Mammary microvascular endothelial cell (primary cell): ENCODE data around the gene CCM2L. TPM values are rescaled to one million over a fixed set of nuclear protein-coding genes. Genes with fewer than 3 reads are reported as not detected.

Experiments
- total RNA-seq: library from RNA; depleted of rRNA; stranded (reverse); fragments of >200 nt; gene quantifications from 2 replicates; pipeline ENCODE4 v1.2.3, GENCODE V29; 2015

The CCM2L gene
- 12.3 and 13.9 TPM in 2 replicates for total RNA-seq

DNA sequence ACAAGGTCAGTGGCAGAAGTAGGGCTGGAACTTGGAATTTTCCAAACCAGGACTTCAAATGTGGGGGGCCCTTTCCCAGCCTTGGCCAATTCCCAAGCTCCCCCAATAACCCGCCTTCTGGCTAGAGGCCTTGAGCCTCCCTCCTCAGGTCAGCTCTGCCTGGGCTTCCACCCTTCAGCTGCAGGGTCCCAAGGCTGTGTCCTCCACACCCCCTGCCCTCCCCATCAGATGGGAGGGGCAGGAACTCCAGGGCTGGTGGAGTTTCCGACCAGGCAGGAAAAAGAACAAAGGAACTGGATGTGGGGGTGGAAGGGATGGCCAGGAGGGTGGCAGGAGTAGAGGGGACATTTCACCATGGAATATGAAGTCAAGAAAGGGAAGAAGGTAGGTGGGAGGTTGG is at the start of gene CCM2L:
TSS of gene CCM2L (plus strand) at position 338 of the 400 bp plus-strand sequence. CDS start at position 355, 17 bp downstream.

GRCh38 chr20:31967830-31968249 is 42.4 kb upstream of the CCM2L start, which contains the start of gene XKR7:
TSS of gene XKR7 (plus strand) at chr20:31968151. CDS start at chr20:31968176, 25 bp downstream.

GRCh38 chr20:32052090-32052777 is 42.0 kb downstream of the CCM2L start, which contains the start of gene HCK:
TSS of gene HCK (plus strand) at chr20:32052242.

Other genes starting within 250 kb of the CCM2L start
- 1.4 and 2.7 TPM in 2 replicates for gene MYLK2, start 191.1 kb upstream of the CCM2L start, total RNA-seq
- not detected in 2 replicates for gene FOXS1, start 164.8 kb upstream of the CCM2L start, total RNA-seq
- 0.44 TPM in 1 of 2 replicates, not detected in the other for gene DUSP15, start 139.9 kb upstream of the CCM2L start, total RNA-seq
- not detected in 2 replicates for gene TTLL9, start 139.8 kb upstream of the CCM2L start, total RNA-seq
- 10.6 and 11.4 TPM in 2 replicates for gene PDRG1, start 58.4 kb upstream of the CCM2L start, total RNA-seq
- not detected in 2 replicates for gene XKR7, start 42.3 kb upstream of the CCM2L start, total RNA-seq
- gene HCK, start 41.8 kb downstream of the CCM2L start, total RNA-seq, result not detected in 2 replicates
- 29.7 and 31.0 TPM in 2 replicates for gene TM9SF4, start 99.3 kb downstream of the CCM2L start, total RNA-seq
- 3.5 and 4.1 TPM in 2 replicates for gene PLAGL2, start 197.3 kb downstream of the CCM2L start, total RNA-seq
- 36.3 and 36.8 TPM in 2 replicates for gene POFUT1, start 197.4 kb downstream of the CCM2L start, total RNA-seq